GM12865 (cell line): ENCODE data around the gene EGFR.

Source experiments
- DNase-seq: peaks from one replicate; pipeline ENCODE4 v3.0.0; 2010; ENCODE audit warnings: low read depth
- H3K4me3 ChIP-seq: 2 replicates; pipeline ENCODE4 v1.5.1; 2011; ENCODE audit warnings: mild to moderate bottlenecking, low read depth, low read length, control low read depth
- CTCF ChIP-seq: IDR thresholded peaks from 2 replicates; pipeline ENCODE4 v1.5.1; 2011; ENCODE audit warnings: low read length, control low read depth, low read depth, inconsistent platforms; ENCODE audit not compliant: insufficient read depth; ENCODE audit errors: missing control alignments

EGFR gene

GRCh38 chr7:55187701-55188491 is 169.1 kb downstream of the EGFR start:
- TF ChIP-seq CTCF: no peak
- no peak overlapping the region for H3K4me3 ChIP-seq
- no peak for DNase-seq

GRCh38 chr7:55188590-55189138 is 169.8 kb downstream of the EGFR start:
- no peak for TF ChIP-seq CTCF
- H3K4me3 ChIP-seq: no peak overlapping the region
- no peak for DNase-seq

GRCh38 chr7:55189146-55189766 is 170.4 kb downstream of the EGFR start:
- no peak for DNase-seq
- TF ChIP-seq CTCF: no peak
- no peak overlapping the region for H3K4me3 ChIP-seq

- no peak for TF ChIP-seq CTCF
- DNase-seq: no peak
- H3K4me3 ChIP-seq: no peak overlapping the region
Observed at GRCh38 chr7:55189878-55190436, 171.1 kb downstream of the EGFR start.

GRCh38 chr7:55190511-55191160 is 171.8 kb downstream of the EGFR start:
- no peak for TF ChIP-seq CTCF
- DNase-seq: no peak

GRCh38 chr7:55191161-55191925 is 172.5 kb downstream of the EGFR start:
- no peak overlapping the region for H3K4me3 ChIP-seq
- no peak for DNase-seq
- TF ChIP-seq CTCF: no peak

More at GRCh38 chr7:55190511-55191160, 171.8 kb downstream of the EGFR start:
- no peak overlapping the region for H3K4me3 ChIP-seq
